ENCODE measurements around the gene ZMYND10.

The ZMYND10 gene

DNA sequence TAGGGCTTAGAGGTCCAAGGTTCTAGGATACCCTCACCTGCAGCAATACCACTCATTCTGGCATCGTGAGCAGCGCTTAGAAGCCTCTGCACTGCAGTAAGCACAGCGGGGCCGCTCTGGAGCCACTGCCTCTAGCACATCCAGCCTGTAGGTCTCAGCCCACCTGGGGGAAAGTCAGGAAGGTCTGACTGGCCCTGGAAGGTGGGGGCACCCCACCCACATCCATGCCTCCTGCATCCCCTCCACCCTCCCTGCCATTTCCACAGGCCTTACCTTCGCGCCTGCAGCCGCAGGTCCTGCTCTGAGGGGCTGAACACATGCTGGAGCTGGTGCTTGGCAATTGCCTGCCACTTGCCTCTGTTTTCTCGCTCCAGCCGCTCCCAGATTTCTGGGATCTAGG is 4.0 kb downstream of the ZMYND10 start:
- peak overlapping the region; percentile 82 for H3K9ac ChIP-seq (ENCODE audit: low read depth, low read length)
- peaks cover 46% of the 10 kb centered on the region for H3K4me1 ChIP-seq (ENCODE audit: control insufficient read depth, insufficient read depth, low read length)
- no peaks in the 10 kb centered on the region for H3K27me3 ChIP-seq (ENCODE audit: control insufficient read depth, insufficient read depth, low read length)
- H3K4me3 ChIP-seq (ENCODE audit: low read length): peak overlapping the region; percentile 79
- H3K36me3 ChIP-seq (ENCODE audit: insufficient read depth, low read length): no peaks in the 10 kb centered on the region
- H3K4me2 ChIP-seq (ENCODE audit: low read length): peak overlapping the region; percentile 81
- H3K9me3 ChIP-seq (replicated peaks; ENCODE audit: low read length): no peaks in the 10 kb centered on the region

DNA sequence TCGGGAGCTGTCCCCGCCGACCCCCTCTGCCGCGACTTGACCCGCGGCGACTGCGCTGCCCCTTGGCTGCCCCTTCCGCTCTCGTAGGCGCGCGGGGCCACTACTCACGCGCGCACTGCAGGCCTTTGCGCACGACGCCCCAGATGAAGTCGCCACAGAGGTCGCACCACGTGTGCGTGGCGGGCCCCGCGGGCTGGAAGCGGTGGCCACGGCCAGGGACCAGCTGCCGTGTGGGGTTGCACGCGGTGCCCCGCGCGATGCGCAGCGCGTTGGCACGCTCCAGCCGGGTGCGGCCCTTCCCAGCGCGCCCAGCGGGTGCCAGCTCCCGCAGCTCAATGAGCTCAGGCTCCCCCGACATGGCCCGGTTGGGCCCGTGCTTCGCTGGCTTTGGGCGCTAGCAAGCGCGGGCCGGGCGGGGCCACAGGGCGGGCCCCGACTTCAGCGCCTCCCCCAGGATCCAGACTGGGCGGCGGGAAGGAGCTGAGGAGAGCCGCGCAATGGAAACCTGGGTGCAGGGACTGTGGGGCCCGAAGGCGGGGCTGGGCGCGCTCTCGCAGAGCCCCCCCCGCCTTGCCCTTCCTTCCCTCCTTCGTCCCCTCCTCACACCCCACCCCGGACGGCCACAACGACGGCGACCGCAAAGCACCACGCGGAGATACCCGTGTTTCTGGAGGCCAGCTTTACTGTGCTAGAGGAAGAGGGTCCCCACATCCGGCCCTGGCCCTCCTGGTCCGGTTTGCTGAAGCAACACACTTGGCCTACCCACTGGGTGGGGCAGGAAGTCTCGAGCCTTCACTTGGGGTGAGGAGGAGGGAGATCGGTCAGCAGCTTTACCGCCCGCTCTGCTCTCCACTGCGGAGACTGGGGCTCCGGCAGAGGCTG is 4.8 kb downstream of the ZMYND10 start, which contains the start of gene RASSF1:
Gene RASSF1 (minus strand): TSS at position 389 of the 882 bp plus-strand sequence. CDS start 31 bp downstream, at position 358.
- Histone ChIP-seq H3K9me3 (replicated peaks; ENCODE audit: low read length) (no peaks in the 10 kb centered on the region), H3K4me3 (ENCODE audit: low read length) (peak within 1 kb of the TSS; percentile 79), H3K4me2 (ENCODE audit: low read length) (peak within 1 kb of the TSS; percentile 81), H3K9ac (ENCODE audit: low read depth, low read length) (peak within 1 kb of the TSS; percentile 82), H3K4me1 (ENCODE audit: control insufficient read depth, insufficient read depth, low read length) (peaks cover 49% of the 10 kb centered on the region), H3K27me3 (ENCODE audit: control insufficient read depth, insufficient read depth, low read length) (no peaks in the 10 kb centered on the region), H3K36me3 (ENCODE audit: insufficient read depth, low read length) (no peaks in the 10 kb centered on the region)

- Histone ChIP-seq H3K9ac (ENCODE audit: low read depth, low read length) (peak overlapping the region; percentile 82), H3K4me2 (ENCODE audit: low read length) (peak overlapping the region; percentile 81), H3K27me3 (ENCODE audit: control insufficient read depth, insufficient read depth, low read length) (no peaks in the 10 kb centered on the region), H3K36me3 (ENCODE audit: insufficient read depth, low read length) (no peaks in the 10 kb centered on the region), H3K4me1 (ENCODE audit: control insufficient read depth, insufficient read depth, low read length) (peaks cover 49% of the 10 kb centered on the region), H3K9me3 (replicated peaks; ENCODE audit: low read length) (no peaks in the 10 kb centered on the region), H3K4me3 (ENCODE audit: low read length) (peak overlapping the region; percentile 79)
These were observed 5.4 kb downstream of the ZMYND10 start for GRCh38 chr3:50340147-50340447.

- H3K9ac ChIP-seq (ENCODE audit: low read depth, low read length): peak overlapping the region; percentile 82
- peaks cover 53% of the 10 kb centered on the region for H3K4me1 ChIP-seq (ENCODE audit: control insufficient read depth, insufficient read depth, low read length)
- H3K9me3 ChIP-seq (replicated peaks; ENCODE audit: low read length): no peaks in the 10 kb centered on the region
- H3K4me3 ChIP-seq (ENCODE audit: low read length): peak overlapping the region; percentile 79
- no peaks in the 10 kb centered on the region for H3K27me3 ChIP-seq (ENCODE audit: control insufficient read depth, insufficient read depth, low read length)
- H3K36me3 ChIP-seq (ENCODE audit: insufficient read depth, low read length): no peaks in the 10 kb centered on the region
- peak overlapping the region; percentile 81 for H3K4me2 ChIP-seq (ENCODE audit: low read length)
These were observed 5.9 kb downstream of the ZMYND10 start for GRCh38 chr3:50339485-50340146.

GRCh38 chr3:50338965-50339364 is 6.6 kb downstream of the ZMYND10 start:
- no peak overlapping the region for H3K9ac ChIP-seq (ENCODE audit: low read depth, low read length)
- H3K4me1 ChIP-seq (ENCODE audit: control insufficient read depth, insufficient read depth, low read length): peaks cover 60% of the 10 kb centered on the region
- peak overlapping the region; percentile 81 for H3K4me2 ChIP-seq (ENCODE audit: low read length)
- no peaks in the 10 kb centered on the region for H3K9me3 ChIP-seq (replicated peaks; ENCODE audit: low read length)
- H3K4me3 ChIP-seq (ENCODE audit: low read length): peak overlapping the region; percentile 21
- no peaks in the 10 kb centered on the region for H3K27me3 ChIP-seq (ENCODE audit: control insufficient read depth, insufficient read depth, low read length)
- no peaks in the 10 kb centered on the region for H3K36me3 ChIP-seq (ENCODE audit: insufficient read depth, low read length)

- peak overlapping the region; percentile 98 for H3K4me3 ChIP-seq (ENCODE audit: low read length)
- H3K27me3 ChIP-seq (ENCODE audit: control insufficient read depth, insufficient read depth, low read length): no peaks in the 10 kb centered on the region
- peak overlapping the region; percentile 81 for H3K4me2 ChIP-seq (ENCODE audit: low read length)
- H3K36me3 ChIP-seq (ENCODE audit: insufficient read depth, low read length): no peaks in the 10 kb centered on the region
- H3K9ac ChIP-seq (ENCODE audit: low read depth, low read length): peak overlapping the region; percentile 94
- no peaks in the 10 kb centered on the region for H3K9me3 ChIP-seq (replicated peaks; ENCODE audit: low read length)
- H3K4me1 ChIP-seq (ENCODE audit: control insufficient read depth, insufficient read depth, low read length): peaks cover 69% of the 10 kb centered on the region
These were observed 8.2 kb downstream of the ZMYND10 start for GRCh38 chr3:50337175-50337861.

- H3K4me2 ChIP-seq (ENCODE audit: low read length): peak overlapping the region; percentile 81
- H3K9ac ChIP-seq (ENCODE audit: low read depth, low read length): peak overlapping the region; percentile 94
- no peaks in the 10 kb centered on the region for H3K9me3 ChIP-seq (replicated peaks; ENCODE audit: low read length)
- peak overlapping the region; percentile 98 for H3K4me3 ChIP-seq (ENCODE audit: low read length)
- no peaks in the 10 kb centered on the region for H3K27me3 ChIP-seq (ENCODE audit: control insufficient read depth, insufficient read depth, low read length)
- peaks cover 68% of the 10 kb centered on the region for H3K4me1 ChIP-seq (ENCODE audit: control insufficient read depth, insufficient read depth, low read length)
- peaks cover 7% of the 10 kb centered on the region for H3K36me3 ChIP-seq (ENCODE audit: insufficient read depth, low read length)
These were observed 8.9 kb downstream of the ZMYND10 start for GRCh38 chr3:50336452-50337174.

- Histone ChIP-seq H3K27me3 (ENCODE audit: control insufficient read depth, insufficient read depth, low read length) (no peaks in the 10 kb centered on the region), H3K4me2 (ENCODE audit: low read length) (peak overlapping the region; percentile 60), H3K4me1 (ENCODE audit: control insufficient read depth, insufficient read depth, low read length) (peaks cover 48% of the 10 kb centered on the region), H3K4me3 (ENCODE audit: low read length) (peak overlapping the region; percentile 2), H3K9ac (ENCODE audit: low read depth, low read length) (peak overlapping the region; percentile 32), H3K9me3 (replicated peaks; ENCODE audit: low read length) (no peaks in the 10 kb centered on the region), H3K36me3 (ENCODE audit: insufficient read depth, low read length) (peaks cover 28% of the 10 kb centered on the region)
These were observed 11.0 kb downstream of the ZMYND10 start for GRCh38 chr3:50334339-50335075.

- no peaks in the 10 kb centered on the region for H3K27me3 ChIP-seq (ENCODE audit: control insufficient read depth, insufficient read depth, low read length)
- no peak overlapping the region for H3K4me3 ChIP-seq (ENCODE audit: low read length)
- H3K9ac ChIP-seq (ENCODE audit: low read depth, low read length): peak overlapping the region; percentile 32
- peaks cover 33% of the 10 kb centered on the region for H3K36me3 ChIP-seq (ENCODE audit: insufficient read depth, low read length)
- no peaks in the 10 kb centered on the region for H3K9me3 ChIP-seq (replicated peaks; ENCODE audit: low read length)
- peaks cover 45% of the 10 kb centered on the region for H3K4me1 ChIP-seq (ENCODE audit: control insufficient read depth, insufficient read depth, low read length)
- H3K4me2 ChIP-seq (ENCODE audit: low read length): peak overlapping the region; percentile 60
These were observed 11.7 kb downstream of the ZMYND10 start for GRCh38 chr3:50333744-50334328.

DNA sequence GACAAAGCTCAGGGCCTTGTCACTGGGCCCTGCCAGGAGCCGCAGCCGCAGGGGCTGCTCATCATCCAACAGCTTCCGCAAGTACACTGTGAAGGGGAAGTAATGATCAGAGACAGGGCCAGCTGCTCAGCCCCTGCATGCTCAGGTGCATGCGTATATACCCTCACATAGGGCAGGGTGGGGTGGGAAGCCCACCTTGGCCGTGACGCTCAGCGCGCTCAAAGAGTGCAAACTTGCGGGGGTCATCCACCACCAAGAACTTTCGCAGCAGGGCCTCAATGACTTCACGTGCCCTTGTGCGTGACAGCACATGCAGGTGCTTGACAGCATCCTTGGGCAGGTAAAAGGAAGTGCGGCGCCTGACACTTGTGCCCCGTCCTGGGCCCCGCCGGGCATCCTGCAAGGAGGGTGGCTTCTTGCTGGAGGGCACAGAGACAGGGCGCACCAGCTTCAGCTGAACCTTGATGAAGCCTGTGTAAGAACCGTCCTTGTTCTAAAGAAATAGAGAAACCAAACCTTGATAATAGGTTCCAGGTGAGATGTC is 14.1 kb downstream of the ZMYND10 start:
- Histone ChIP-seq H3K4me3 (ENCODE audit: low read length) (no peak overlapping the region), H3K36me3 (ENCODE audit: insufficient read depth, low read length) (peaks cover 33% of the 10 kb centered on the region), H3K9me3 (replicated peaks; ENCODE audit: low read length) (no peaks in the 10 kb centered on the region), H3K9ac (ENCODE audit: low read depth, low read length) (no peak overlapping the region), H3K4me1 (ENCODE audit: control insufficient read depth, insufficient read depth, low read length) (peaks cover 47% of the 10 kb centered on the region), H3K27me3 (ENCODE audit: control insufficient read depth, insufficient read depth, low read length) (no peaks in the 10 kb centered on the region), H3K4me2 (ENCODE audit: low read length) (no peak overlapping the region)

Data from skeletal muscle satellite cell (primary cell).